Adipose tissue (tissue), 3 donors: ENCODE results near the gene ABI3. TPM values are rescaled to one million over a fixed set of nuclear protein-coding genes. Genes with fewer than 3 reads are reported as not detected.
"Not testable (repeated sequence)": the region's sequence is repeated elsewhere in the genome, so short reads cannot be mapped to it uniquely, and the experiment has no call there.

ENCODE experiments used
- H3K27ac ChIP-seq: one replicate; pipeline ENCODE4 v1.5.1; 2013; ENCODE audit warnings: low read depth, low read length
- WGBS, 3 donors: extraction: QIAGEN DNeasy Blood & Tissue Kit; methylation state at CpG; one replicate each; pipeline ENCODE4 v1.1.7; 2013; 5-methylcytosine and 5-hydroxymethylcytosine counted together
- polyA plus RNA-seq, 3 donors: library from polyadenylated mRNA; stranded (reverse); fragments of 200-250 nt; gene quantifications; one replicate each; pipeline ENCODE4 v1.2.3, GENCODE V29; 2013
- donor health status: healthy with polysubstance abuse.
- donor health status: Bipolar disorder and iron deficiency.
- donor health status: healthy.

ABI3 gene
- polyA plus RNA-seq, 3 donors, result 1.7 to 12.1 (median 5.5) TPM

DNA sequence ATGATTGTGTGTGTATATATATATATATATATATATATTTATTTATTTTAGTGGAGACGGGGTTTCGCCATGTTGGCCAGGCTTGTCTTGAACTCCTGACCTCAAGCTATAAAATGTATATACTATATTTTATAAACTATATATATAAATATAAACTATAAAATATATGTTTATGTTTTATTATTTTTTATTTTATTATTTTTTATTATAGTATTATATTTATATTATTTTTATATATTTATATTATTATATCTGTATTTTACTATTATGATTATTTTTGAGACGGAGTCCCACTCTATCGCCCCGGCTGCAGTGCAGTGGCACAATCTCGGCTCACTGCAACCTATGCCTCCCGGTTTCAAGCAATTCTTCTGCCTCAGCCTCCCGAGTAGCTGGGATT lies 30.5 kb downstream of the ABI3 start:
- 87 to 89% (median 88%) methylated on average over 8 of the region's 8 CpGs for WGBS, 3 donors
- no peak overlapping the region for H3K27ac ChIP-seq

DNA sequence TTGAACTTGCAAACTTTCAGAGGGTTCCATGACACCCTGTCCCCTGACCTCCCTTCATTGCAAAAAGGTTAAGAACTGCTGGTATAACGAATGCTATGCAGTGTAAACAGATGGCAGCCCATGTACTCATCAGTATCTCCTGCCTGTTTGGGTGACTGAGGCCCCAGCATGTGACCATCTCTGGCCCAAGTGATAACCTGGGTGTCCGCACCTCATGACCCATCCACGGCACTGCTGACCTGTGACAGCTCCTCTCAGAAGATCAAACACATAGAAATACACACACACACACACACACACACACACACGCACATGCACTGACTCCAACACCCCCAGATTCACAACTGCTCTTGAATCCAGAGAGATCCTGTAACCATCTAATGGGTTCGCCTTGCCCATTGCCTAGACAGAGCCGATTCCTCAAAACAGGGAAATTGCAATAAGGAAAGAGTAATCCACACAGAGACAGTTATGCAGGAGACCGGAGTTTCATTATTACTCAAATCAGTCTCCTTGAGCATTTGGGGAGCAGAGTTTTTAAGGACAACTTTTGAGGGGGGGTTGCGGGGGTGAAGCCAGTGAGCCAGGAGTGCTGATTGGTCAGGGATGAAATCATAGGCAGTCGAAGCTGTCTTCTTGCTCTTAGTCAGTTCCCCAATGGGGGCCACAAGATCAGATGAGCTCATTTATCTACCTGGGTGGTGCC lies 31.3 kb downstream of the ABI3 start:
- H3K27ac ChIP-seq, result no peak overlapping the region
- 71 to 84% (median 74%) methylated on average over 9 of the region's 9 CpGs for WGBS, 3 donors

DNA sequence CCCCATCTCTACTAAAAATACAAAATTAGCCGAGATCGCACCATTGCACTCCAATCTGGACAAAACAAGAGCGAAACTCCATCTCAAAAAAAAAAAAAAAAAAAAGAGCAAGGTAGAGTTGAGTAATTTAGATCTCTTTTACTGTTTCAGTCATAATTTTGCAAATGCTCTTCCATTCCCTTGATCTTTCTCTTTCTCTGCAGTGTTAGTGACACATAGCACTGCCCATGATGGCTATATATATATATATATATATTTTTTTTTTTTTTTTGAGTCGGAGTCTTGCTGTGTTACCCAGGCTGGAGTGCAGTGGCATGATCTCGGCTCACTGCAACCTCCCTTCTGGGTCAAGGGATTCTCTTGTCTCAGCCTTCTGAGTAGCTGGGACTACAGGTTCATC lies 32.3 kb downstream of the ABI3 start:
- no peak overlapping the region for H3K27ac ChIP-seq
- 86 to 96% (median 94%) methylated on average over 4 to 5 of the region's 5 CpGs for WGBS, 3 donors

GRCh38 chr17:49244839-49245238 lies 34.3 kb downstream of the ABI3 start:
- H3K27ac ChIP-seq, result no peak overlapping the region
- WGBS, 3 donors, result 82 to 92% (median 89%) methylated on average over 4 of the region's 4 CpGs

- 87 to 88% (median 88%) methylated on average over 7 of the region's 7 CpGs for WGBS, 3 donors
- H3K27ac ChIP-seq, result no peak overlapping the region
Observed at GRCh38 chr17:49247944-49248343, 37.4 kb downstream of the ABI3 start.

- 31 to 52% (median 36%) methylated on average over 10 of the region's 10 CpGs for WGBS, 3 donors
Observed at GRCh38 chr17:49249292-49249794, 38.8 kb downstream of the ABI3 start.

DNA sequence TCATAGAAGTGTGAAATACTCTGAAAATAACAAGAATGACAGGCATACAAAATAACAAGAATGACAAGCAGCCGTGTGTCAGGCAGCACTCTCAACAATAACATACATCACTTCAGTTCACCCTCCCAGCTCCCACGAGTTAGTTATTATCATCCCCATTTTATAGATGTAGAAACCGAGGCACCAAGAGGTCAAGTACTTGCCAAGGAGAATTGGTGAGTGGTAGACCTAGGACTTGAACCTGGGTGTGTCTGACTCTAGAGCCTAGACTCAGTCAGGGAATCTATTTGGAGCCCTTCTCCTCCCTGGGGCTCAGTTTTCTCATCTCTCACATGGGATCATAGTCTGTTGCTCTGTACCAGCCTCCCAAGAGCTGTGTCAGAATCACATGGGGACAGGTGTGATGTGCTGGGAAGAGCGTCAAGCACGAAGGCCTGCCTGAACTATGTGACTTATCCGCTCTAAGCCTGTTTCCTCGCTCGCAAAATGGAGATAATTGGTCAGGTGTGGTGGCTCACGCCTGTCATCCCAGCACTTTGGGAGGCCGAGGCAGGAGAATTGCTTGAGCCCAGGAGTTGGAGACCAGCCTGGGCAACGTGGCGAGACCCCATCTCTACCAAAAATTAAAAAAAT lies 39.5 kb downstream of the ABI3 start:
- H3K27ac ChIP-seq, result no peak overlapping the region
- WGBS, 3 donors, result 85 to 90% (median 87%) methylated on average over 12 of the region's 12 CpGs

More at GRCh38 chr17:49249292-49249794, 38.8 kb downstream of the ABI3 start:
- H3K27ac ChIP-seq, result no peak overlapping the region

DNA sequence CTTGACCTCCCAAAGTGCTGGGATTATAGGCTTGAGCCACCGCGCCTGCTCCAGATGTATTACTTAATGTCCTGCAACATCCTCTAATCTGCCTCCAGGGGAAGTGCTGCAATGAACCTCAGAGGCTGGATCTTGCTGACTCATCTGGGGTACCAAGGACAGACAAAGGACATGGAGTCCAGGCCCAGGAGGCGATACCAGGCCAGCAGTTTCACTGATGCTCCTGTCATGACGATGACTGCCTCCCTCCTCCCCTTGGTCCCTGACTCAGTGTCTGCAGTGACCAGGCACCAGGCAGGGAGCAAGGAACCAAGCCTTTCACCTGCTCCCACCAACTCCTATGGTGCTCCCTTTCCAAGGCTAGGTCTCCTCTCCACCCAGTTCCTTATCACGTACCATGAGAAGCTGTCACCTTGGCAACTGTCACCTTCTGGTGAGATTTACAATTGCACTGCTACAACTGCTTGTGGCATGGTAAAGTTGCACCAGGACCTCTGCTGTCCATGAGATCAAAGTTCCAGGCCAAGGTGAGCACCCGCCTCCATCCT lies 41.7 kb downstream of the ABI3 start:
- no peak overlapping the region for H3K27ac ChIP-seq
- WGBS, 3 donors, result 63 to 76% (median 65%) methylated on average over 6 of the region's 6 CpGs

GRCh38 chr17:49254066-49254465 lies 43.6 kb downstream of the ABI3 start:
- WGBS, 3 donors, result 59 to 77% (median 73%) methylated on average over 4 of the region's 4 CpGs
- H3K27ac ChIP-seq, result no peak overlapping the region

DNA sequence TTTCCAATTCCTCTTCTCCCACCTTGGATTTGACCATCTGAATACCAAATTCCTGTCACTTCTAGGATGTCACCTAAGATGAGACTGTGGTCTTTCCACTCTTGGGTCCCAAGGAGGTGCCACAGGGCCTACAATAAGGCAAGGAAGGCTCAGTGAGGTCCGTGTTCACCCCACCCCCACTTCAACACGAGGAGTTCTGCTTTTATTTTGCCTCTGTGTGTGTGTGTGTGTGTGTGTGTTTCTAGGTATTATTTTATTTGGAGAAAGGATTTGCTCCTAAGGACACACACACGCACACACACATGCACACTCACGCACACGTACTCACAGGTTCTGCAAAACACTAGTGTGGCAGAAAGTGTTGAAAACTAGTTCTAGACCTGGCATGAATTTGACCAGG lies 44.6 kb downstream of the ABI3 start:
- no peak overlapping the region for H3K27ac ChIP-seq
- 57 to 75% (median 69%) methylated on average over 5 of the region's 5 CpGs for WGBS, 3 donors

DNA sequence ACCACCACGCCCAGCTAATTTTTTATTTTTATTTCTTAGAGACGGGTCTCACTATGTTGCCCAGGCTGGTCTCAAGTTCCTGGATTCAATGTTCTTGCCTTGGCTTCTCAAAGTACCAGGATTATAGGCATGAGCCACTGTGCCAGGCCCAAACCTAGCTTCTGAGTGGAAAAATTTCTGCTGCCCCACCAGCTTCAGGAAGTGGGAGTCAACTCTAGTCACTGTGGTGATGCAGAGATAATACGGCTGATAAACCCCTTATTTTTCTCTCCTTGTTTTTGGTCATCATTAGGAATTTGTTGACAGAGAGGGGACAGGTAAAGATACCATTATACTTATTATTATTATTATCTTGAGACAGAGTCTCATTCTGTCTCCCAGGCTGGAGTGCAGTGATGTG lies 47.9 kb downstream of the ABI3 start:
- no peak overlapping the region for H3K27ac ChIP-seq
- WGBS, 3 donors, result 83 to 87% (median 83%) methylated on average over 3 of the region's 3 CpGs

DNA sequence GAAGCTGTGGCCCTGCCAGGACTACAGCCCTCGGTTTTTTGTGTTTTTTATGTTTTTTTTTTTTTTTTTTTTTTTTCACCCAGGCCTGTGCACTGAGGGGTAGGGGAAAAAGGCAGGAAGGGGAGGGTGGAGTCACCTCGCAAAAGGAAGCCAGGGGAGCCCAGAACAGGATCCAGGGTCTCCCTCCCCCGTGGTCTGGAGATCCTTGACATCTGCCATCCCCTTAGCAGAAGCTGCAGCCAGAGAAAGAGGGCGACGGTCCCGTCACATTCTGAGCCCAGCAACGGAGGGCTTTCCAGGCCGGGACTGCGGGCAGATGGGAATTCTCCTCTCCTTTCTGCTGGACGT lies 49.1 kb downstream of the ABI3 start:
- 8 to 25% (median 10%) methylated on average over 10 of the region's 10 CpGs for WGBS, 3 donors

DNA sequence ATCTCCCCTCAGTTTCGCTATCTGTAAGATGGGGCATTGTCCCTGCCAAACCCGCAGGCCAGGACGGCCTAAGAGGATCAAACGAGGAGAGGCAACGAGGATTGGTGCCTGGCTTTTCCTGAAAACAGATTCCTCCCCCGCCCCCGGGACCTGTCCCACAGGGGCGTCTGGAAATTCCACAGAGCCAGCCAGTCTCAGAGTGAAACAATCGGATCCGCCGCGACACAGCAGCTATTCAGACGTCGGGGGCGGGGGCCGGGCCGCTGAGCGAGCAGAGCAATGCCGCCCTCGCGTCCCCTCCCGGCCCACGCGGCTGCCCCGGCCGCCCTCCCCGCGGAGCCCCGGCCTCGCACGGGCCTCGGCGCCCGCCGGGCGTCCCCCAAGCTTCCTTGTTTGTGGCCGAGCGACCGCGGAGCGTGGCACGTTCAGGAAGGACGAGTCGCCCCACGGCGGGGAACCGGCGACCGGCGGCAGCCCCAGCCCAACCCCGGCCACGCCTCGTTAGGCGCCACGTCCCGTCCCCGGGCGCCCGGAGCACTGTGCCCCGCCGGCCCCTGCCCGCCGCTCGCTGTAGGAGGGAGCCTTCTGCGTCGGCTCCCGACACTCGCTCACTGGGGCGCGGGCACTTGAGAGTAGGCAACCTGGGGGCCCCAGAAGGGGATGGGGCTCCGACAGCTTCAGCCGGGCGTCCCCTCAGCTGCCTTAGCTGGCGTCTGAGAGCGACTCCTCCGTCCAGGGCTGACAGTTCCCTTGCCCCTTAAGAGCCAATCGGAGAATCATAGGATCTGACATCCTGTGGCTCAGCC lies 49.7 kb downstream of the ABI3 start:
- WGBS, 3 donors, result 0 to 2% (median 1%) methylated on average over 57 to 77 of the region's 77 CpGs
- H3K27ac ChIP-seq, result peak overlapping the region; percentile 9

More for the DNA sequence above, 49.1 kb downstream of the ABI3 start:
- H3K27ac ChIP-seq, result no peak overlapping the region

GRCh38 chr17:49260817-49261291 lies 50.3 kb downstream of the ABI3 start:
- WGBS, 3 donors, result 45 to 55% (median 54%) methylated on average over 11 of the region's 11 CpGs
- no peak overlapping the region for H3K27ac ChIP-seq

DNA sequence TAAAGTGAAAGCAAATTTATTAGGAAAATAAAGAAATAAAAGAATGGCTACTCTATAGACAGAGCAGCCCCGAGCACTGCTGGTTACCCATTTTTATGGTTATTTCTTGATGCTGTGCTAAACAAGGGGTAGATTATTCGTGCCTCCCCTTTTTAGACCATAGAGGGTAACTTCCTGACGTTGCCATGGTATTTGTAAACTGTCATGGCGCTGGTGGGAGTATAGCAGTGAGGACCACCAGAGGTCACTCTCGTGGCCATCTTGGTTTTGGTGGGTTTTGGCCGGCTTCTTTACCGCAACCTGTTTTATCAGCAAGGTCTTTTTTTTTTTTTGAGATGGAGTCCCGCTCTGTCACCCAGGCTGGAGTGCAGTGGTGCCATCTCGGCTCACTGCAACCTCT lies 51.0 kb downstream of the ABI3 start:
- 89 to 93% (median 93%) methylated on average over 9 of the region's 9 CpGs for WGBS, 3 donors
- H3K27ac ChIP-seq, result not testable (repeated sequence)

- no peak overlapping the region for H3K27ac ChIP-seq
- 87 to 97% (median 87%) methylated on average over 2 of the region's 2 CpGs for WGBS, 3 donors
Observed at GRCh38 chr17:49266233-49266632, 55.7 kb downstream of the ABI3 start.

DNA sequence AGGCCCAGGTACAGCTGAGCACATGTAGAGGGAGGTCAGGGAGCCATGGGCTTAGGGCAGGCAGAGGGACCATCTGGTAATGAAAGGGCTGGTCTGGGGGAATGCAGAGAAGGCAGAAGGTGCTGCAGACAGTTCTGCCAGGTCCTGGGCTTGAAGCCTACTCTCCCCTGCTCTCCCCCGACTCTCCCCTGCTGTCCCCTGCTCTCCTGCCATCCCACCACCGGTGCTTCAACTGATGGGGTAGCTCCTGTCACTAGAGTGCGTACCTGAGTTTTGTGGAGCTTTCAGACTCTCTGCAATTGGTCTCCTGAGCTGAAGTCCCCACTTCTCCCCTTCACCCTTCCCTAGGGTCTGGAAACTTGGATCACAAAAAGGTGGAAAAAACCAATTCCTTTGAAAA lies 57.4 kb downstream of the ABI3 start:
- 78 to 91% (median 90%) methylated on average over 3 of the region's 3 CpGs for WGBS, 3 donors
- H3K27ac ChIP-seq, result no peak overlapping the region

DNA sequence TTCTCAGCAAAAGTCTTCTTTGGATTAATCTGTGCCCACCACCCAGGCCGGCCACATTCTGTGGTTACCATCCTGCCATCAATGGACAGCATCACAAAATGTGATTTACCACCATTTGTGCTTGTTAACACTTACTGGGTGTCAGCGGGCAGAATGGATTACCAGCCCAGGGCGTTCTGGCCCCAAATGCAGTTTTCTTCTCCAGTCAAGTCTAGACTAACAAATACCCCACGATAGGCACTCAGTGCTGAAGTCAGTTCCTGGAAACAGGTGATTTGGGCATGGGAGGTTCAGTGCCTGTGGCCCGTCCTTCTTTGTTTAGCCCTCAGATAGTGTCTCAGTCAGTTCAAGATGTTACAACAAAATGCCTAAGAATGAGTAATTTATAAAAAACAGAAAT lies 58.8 kb downstream of the ABI3 start:
- WGBS, 3 donors, result 75 to 84% (median 78%) methylated on average over 5 of the region's 5 CpGs
- no peak overlapping the region for H3K27ac ChIP-seq
